GM19397 (cell line): ENCODE data around the gene ATP1B1.
A peak's percentile ranks its signal among the peaks of the same experiment; 100 is the strongest.

Experiments
- ATAC-seq: cut with Tn5 transposase; IDR thresholded peaks from one replicate; pipeline ENCODE4 v1.9.1; 2021; ENCODE audit warnings: mild to moderate bottlenecking, moderate library complexity; ENCODE audit not compliant: unreplicated experiment

Gene ATP1B1

DNA sequence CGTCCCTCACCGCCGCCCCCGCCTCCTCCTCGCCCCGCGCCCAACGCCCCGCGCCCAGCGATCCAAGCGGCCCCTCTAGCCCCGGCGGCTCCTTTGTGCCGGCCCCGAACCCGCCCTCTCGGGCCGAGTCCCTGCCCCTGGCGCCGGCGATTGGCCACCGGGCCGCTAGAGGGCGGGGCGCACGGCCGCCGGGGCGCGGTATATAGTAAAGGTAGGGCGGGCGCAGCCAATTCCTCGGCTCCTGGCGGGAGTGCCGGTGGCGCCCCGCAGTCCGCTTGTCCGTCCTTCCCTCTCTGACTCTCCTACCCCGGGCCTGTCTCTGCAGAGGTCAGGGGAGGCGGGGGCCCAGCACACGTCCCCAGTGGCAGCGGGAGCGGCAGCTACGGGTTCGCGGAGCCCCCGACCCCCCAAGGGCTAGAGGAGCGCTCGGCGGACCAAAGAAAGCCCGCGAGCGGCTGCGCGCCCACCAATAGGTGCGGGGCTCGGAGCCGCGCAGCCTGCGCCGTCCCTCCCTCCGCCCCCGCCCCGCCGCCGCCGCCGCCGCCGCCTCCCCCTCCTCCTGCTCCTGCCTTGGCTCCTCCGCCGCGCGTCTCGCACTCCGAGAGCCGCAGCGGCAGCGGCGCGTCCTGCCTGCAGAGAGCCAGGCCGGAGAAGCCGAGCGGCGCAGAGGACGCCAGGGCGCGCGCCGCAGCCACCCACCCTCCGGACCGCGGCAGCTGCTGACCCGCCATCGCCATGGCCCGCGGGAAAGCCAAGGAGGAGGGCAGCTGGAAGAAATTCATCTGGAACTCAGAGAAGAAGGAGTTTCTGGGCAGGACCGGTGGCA lies at the start of gene ATP1B1:
ATP1B1 (plus strand) TSS at position 596 of the 826 bp plus-strand sequence; CDS start at position 736, 140 bp downstream.
- ATAC-seq, result peak; percentile 81

DNA sequence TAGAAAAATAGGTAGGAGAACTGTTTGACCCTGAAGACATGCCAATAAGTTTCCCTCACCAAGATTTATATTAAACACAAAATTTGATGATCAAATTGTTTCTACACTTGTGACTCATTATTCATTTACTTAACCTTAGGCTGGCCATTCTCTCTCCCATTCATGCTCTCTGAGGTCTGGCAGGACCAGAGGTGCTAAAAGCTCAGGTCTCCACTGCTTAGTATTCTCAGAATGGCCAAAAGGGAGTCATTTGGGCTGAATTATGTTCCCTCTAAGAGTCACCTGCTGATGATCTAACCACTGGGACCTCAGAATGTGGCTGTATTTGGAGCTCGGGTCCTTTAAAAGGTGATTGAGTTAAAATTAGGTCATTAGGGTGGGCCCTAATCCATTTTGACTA lies 47.1 kb upstream of the ATP1B1 start:
- no peak for ATAC-seq

DNA sequence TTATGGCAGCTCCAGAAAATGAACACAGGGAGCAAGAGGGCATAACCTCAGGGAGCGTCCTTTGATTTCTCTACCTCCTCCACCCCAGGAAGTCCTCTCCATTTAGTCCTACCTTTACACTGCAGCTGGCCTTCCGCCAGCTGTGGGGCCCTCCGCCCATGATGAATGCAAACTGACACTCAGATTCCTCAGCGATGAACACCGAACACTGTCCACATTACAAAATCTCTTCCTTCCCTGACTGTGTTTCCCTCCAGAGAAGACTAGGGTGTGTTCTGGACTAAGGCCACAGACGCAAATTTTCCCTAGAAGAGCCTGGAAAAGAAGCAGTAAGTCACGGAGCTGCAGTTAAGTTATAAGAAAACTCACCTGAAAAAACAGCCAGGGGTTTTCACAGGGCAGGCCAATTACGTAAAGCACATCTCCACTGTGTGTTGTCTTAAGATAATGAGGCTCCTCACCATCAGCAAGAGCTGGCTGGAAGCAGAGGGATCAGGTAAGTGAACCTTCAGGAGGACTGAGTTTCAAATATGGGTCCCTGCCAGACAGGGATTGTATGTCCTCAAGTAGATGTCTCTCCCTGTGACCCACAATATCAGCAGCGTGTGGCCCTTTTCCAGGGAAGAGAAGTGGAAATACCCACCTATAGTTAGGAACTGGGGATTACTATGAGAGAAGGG lies 46.3 kb upstream of the ATP1B1 start:
- no peak for ATAC-seq

DNA sequence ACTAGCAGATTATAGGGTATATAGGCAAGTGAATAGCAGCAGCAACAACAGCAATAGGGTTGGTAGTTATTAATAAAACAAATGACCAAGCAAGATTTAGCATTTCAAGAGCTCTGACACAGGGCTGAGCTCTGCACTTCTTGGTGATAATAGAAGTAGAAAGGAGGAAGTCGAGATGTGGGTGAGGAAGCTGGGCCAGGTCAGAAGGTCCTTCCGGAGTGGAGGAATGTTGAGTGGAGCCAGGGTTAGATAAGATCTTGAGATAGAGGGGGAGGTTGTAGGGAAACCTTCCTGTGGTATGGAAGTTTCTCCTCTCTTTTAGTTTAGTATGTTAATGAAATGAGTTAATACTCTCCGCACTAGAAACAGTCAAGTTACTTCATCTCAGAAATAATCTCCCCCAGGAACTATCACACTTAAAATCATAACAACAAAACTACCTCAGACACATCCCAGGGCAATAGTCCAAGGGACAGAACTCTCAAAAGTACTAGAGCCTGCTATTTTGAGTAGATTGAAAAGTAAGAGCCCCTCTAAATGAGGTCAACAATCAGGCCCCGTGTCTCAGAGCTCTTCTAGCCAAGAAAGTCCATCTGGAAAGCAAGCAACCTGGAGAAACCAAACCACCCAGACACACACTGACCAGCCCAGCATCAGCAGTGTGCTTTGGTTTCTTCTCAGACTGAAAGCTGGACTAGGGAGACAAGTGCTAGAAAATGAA lies 45.4 kb upstream of the ATP1B1 start:
- ATAC-seq, result no peak

DNA sequence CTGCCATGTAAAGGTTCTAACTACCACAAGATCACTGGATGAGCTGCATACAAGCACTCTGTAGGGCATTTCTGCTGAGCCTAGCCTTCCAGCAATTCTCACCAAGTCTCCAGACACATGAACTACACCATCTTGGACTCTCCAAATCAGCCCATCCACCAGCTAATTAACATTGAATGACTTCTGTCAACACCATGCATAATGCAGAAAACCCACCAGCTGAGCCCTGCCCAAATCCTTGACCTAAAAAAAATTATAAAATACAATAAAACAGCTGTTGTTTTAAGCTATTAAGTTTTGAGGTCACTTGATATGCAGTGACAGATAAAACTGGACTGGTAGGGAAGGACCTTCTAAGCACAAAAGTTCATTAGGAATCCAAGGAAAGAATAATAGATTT lies 44.3 kb upstream of the ATP1B1 start:
- ATAC-seq, result no peak

DNA sequence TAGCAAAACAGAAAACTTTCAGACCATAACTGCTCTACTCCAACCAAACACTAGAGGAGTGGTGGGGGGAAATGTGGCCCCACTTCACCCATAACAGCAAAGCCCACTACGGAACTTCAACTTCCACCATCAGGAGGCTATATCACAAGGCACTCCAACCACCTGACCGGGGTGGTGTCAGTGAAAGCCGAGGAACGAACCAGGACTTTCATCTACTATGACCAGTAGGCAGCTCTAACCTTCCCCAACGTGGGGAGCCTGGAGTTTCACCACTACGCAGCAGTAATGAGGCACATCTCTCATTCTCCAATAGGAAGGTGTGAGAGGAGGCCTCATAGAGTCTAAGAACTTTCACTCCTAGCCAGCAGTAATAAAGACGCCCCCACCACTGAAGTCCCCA lies 42.4 kb upstream of the ATP1B1 start:
- ATAC-seq, result no peak

DNA sequence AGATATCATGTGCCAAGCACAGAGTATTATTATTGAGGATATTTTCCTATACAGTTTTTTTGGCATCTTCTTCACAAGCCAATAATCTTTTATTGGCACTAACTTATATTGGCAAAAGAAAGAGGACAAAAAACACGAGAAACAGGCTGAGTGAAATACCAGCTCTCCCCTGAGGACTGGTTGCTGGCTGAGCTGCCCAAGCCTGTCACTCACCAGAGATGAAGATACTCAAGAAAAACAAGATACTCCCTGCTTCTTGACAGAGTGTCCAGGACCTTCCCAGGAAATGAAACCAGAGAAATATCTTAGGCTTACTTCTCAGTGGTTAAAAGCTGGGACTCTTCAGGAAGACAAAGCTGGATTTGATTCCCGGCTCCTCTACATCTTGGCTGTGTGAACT lies 35.9 kb upstream of the ATP1B1 start:
- ATAC-seq, result no peak

DNA sequence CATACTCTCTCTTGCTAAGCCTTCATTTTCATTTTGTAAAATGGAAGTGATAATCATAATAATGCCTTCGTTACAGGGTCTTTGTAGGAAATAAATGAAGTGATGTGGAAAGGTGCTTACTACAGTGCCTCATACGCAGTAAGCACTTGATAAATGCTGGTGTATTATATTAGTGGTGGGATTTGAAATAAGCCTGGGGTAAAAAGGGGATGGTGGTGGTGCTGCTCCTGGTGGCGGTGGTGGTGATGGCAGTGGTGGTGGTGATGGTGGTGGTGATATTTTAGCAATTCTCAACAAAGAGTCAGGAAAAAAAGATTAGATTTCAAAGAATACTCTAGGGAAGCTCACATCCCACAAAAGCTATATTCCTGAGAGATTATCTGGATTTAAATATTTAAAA lies 35.5 kb upstream of the ATP1B1 start:
- ATAC-seq, result no peak

DNA sequence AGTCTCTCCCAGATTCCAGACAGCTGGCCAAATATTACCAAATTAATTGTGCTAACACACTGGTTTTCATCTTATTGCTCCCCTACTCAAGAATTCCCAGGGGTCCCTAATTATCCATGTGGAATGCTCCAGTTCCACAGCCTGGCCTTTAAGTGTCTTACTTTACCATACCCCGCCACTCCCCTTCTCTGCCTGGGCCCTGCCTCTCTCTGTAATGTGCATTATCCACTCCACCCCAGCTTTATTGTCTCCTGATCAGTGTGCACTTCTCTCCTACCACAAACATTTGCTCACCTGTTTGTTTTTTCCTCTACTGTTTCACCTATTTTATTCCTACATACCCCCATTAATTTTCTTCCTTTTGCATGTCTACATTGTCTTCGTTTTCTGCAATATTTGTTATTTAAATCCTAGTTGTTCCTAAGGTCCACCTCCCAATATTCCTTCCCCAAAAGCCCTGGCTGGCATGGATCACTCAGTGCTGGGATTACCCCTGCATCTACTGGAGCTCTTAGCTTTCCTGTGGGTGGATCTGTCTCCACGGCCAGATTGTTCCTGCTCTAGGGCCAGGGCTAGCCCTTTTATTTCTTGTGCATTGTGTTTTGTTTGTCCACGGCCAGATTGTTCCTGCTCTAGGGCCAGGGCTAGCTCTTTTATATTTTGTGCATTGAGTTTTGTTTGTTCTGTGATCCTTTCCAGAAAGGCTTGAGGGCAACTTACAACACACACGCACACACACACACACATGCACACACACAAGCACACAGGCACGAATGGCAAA lies 33.4 kb upstream of the ATP1B1 start:
- ATAC-seq, result no peak

DNA sequence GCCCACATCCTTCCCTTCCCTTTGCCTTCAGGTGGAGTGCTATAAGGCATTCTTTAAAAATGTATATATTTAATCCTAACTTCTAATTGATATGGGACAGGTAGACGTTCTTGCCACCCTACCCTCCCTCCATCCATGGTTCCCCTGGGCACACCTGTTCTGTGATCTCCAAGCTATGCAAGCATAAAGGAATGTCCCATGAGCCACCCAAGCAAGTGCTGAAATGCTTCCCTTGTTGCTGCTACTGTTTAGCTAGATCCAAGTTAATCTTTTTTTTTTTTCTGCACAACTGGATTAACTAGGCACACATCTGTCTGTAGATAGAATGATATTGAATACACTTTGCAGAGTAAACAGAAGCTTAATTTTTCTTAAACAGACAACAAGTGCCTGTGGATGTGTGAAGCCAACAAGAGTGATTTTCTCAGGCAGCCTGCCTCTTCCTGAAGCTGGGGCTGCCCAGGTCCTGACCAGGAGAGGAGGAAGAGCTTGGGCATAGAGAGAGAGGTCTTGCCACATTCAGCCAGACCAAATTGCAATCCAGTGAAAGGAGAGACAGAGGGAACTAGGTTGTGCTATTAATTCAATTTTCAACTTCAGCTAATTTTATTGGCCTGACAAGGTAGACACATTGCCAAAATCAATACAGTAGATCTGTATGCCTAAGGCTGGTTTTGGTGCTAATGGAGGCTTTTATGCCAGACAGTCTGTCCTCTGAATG lies 28.2 kb upstream of the ATP1B1 start:
- ATAC-seq, result no peak

DNA sequence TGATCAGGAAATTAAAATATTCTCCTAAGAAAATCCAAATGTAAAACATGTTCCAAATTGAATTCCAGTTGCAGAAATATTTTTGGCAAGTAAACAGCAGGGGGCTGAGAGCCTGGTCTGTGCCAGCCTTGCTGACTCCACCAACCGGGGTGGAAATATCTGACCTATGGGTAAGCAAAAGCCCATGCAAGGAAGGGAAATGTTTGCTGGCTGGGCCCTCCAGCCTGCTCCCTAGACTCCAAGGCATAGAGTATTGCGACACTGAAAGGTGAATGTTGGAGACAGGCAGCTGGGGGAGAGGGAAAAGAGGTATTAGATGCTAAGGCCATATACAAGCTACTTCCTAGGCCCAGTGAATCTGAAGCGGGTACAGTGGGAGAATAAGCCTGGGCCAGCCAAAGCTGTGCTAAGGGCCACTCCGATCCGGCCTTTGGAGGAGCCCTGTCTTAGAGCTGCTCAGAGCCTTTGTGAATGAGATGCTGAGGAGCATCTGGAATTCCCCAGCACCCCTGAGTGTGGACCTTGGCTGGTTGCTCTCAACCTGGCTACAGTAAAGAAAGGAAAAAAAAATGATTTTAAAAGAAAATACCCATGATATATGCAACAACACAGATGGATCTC lies 24.9 kb upstream of the ATP1B1 start:
- no peak for ATAC-seq

DNA sequence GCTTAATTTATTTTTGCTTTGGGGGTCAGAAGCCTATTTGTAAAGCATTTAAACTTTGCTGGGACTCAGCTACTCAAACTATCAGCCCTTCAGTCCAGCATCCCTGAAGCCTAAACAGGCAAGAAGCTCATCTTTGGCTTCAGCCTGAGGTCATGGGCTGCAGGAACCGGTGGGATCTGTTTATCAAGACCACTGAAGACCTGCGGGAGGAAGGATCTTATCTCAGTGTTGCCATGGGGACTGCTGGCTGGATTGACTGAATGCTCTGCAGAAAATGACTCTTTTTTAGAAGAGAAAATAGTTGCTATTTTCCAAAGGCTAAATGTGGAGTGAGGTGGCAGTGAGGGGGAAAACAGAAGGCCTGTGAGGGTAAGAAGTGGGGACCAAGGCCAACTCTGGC lies 20.6 kb upstream of the ATP1B1 start:
- no peak for ATAC-seq

DNA sequence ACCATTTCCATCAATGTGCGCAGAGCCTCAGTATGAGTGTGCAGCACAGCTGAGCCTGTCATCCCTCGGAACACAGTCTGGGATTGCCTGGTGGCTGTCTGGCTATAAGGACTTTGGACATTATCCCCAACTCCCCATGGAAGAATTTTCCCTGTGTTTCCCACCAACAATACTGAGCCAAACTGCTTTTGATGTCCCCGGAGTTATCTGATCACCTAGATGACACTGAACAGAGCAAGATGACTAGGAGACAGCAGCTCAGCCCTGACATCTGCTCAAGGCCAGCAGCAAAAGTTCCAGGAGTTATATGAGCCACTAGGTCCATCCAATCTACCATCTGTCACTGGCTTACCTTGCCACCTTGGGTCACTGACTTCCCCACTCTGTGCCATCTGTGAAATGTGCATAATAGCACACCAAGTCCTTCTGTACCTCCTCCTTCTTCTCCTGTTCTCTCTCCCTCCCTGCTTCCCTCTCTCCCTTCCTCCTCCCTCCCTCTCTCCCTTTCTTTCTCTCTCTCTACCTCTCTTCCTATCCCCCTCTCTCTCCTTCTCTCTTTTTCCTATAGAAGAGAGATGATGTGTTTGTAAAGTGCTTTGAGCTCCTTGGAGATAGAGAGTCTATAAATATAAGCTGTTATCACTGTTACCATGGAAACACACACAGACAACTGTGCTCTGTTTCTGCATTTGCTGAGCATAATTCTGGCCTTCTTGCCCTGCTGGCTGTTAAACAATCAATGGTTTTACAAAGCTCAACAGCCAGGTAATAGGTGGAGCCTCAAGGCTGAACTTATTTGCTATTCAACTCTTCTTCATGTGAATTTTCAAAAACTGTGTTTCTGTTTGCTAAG lies 19.7 kb upstream of the ATP1B1 start:
- ATAC-seq, result no peak

DNA sequence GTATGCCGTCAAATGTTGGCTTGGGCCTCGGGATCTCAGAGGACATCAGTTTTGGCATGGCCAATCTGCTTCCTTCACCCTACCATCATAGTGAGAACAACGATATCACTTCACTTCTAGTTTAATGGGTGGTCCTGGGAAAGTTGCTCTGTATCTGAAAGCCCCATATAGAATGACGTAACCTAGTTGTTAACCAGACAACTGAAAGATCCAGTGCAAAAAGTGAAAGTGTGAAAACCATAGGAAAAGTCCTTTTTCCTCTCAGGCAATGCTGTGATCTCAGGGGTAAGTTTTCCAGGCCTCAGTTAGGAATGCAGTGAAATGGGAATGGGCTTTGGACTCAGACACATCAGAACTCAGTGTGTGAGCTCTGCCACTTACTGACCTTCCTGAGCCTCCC lies 18.6 kb upstream of the ATP1B1 start:
- ATAC-seq, result no peak

DNA sequence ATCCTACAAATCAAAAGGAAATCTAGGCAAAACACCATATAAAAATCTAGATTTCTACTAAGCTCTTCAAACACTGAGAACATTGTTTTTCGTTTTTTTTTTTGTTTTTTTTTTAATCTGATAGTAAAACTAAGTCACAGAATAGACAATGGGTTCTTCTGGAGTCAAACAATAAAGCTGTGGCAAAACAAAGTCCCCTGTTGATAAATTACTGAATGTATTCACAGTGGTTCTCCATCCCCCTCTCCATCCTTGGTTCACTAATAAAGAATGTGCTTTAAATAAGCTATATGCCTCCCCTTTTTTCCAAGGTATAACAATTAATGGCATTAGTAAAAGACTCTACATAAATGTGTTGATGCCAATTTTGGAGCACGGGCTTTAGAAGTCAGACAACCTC lies 16.7 kb upstream of the ATP1B1 start:
- ATAC-seq, result no peak

DNA sequence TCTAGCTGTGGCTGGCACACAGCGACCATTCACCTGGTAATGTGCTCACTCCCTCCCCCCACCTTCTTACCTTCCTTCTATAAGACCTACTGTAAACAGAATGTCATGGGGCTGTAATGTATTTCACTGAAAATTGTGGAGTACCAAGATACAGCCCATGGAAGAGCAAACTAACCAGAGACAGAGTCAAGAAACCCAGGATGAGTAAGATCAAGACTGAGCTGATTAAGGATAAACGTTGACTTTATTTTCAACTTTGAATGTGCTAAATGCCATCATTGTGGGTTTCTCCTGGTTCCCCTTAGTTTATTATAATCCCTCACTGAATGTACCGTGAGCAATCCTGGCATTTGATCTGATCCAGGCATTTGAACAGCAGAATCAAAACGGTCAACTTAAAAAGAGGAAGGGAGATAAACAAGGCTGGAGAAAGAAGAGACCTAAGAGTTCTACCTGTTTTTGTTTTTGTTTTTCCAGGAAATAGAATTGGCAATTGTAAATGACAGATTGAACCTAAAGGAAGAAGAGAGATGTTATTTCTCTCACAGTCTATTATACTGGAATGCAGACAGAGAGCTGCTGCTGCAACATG lies 16.1 kb upstream of the ATP1B1 start:
- no peak for ATAC-seq

DNA sequence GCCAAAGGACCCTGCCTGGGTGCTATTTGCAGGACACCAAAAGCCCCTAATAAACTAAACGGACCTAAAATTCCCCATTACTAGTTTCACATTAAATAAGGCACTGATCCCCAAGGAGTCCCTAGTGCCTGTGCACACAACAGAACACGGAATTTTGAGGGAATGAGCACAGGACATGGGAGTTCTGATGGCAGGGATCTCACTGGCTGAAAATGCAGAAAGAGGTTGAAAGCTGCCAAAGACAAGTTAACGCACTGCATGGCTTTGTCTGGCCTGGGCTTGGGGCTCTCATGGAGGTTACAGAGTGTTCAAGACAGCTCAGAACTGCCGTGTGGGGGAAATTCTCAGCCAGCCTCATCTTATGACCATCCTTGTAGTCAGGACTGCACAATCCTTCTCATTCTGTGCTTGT lies 15.6 kb upstream of the ATP1B1 start:
- peak; percentile 43 for ATAC-seq

DNA sequence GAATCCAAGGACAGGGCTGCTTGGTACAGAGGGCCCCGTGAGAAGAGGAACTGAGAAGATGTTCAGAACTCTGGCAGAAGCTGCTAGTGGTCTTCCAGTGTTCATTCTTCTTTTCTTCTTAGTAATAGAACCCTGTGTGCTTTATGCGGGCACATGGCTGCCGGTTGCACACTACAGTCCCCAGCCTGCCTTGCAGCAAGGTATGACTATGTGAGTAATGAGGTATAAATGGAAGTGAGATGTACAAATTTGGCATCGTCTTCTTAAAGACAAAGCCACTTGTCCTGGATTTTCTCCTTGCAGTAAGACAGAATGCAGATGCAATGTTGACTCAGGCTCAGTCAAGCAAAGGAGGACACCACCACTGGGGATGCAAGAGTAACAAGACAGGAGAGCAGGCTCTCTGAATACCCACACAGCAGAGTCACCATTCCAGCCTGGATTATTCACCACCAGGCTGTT lies 15.0 kb upstream of the ATP1B1 start:
- ATAC-seq, result peak; percentile 63

DNA sequence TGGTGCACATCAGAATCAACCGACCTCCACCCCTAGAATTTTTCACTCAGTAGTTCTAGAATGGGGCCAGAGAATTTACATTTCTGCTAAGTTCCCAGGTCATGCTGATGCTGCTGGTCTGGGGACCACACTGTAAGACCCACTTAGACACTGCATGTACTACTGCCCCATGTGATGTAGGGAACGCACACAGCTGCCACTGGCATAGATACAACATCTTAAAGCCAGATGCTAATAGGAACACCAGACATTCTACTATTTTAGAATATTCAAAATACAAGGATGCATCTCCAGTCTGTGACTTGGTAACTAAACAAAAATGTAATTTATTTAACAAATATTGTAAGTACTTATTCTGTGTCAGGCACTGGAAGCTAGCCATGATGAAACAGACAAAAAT lies 14.1 kb upstream of the ATP1B1 start:
- ATAC-seq, result no peak
